ENCODE results near the gene TRPM6.
"Not testable (repeated sequence)": the region's sequence is repeated elsewhere in the genome, so short reads cannot be mapped to it uniquely, and the experiment has no call there.

Gene TRPM6, protein sequence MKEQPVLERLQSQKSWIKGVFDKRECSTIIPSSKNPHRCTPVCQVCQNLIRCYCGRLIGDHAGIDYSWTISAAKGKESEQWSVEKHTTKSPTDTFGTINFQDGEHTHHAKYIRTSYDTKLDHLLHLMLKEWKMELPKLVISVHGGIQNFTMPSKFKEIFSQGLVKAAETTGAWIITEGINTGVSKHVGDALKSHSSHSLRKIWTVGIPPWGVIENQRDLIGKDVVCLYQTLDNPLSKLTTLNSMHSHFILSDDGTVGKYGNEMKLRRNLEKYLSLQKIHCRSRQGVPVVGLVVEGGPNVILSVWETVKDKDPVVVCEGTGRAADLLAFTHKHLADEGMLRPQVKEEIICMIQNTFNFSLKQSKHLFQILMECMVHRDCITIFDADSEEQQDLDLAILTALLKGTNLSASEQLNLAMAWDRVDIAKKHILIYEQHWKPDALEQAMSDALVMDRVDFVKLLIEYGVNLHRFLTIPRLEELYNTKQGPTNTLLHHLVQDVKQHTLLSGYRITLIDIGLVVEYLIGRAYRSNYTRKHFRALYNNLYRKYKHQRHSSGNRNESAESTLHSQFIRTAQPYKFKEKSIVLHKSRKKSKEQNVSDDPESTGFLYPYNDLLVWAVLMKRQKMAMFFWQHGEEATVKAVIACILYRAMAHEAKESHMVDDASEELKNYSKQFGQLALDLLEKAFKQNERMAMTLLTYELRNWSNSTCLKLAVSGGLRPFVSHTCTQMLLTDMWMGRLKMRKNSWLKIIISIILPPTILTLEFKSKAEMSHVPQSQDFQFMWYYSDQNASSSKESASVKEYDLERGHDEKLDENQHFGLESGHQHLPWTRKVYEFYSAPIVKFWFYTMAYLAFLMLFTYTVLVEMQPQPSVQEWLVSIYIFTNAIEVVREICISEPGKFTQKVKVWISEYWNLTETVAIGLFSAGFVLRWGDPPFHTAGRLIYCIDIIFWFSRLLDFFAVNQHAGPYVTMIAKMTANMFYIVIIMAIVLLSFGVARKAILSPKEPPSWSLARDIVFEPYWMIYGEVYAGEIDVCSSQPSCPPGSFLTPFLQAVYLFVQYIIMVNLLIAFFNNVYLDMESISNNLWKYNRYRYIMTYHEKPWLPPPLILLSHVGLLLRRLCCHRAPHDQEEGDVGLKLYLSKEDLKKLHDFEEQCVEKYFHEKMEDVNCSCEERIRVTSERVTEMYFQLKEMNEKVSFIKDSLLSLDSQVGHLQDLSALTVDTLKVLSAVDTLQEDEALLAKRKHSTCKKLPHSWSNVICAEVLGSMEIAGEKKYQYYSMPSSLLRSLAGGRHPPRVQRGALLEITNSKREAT (N-terminal part only)

GRCh38 chr9:74887041-74887980 lies at the start of gene TRPM6:
TSS of gene TRPM6 (minus strand) at chr9:74887921. CDS start at chr9:74887856, 65 bp downstream.
- DNase-seq, result peak; percentile 89

GRCh38 chr9:74935008-74935407 lies 47.3 kb upstream of the TRPM6 start:
- no peak for DNase-seq

DNA sequence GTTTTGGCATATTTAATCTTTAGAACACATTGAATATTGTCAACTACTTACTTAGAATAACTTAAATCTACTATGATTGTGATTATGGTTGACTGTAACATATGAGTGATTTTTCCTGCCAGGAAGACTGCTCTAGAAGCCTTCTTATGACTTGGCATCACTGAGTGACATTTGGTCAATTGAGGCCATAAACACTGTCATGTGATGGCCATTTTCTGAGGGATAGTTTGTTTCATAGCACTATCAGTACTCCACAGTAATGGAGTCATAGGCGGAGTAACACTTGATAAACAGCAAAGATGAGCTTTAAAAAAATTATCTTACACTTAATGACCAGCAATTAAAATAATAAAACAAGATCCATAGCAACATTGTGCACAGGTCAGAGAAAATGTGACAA lies 34.0 kb upstream of the TRPM6 start:
- DNase-seq, result no peak

GRCh38 chr9:74920944-74921626 lies 33.4 kb upstream of the TRPM6 start:
- no peak for DNase-seq

DNA sequence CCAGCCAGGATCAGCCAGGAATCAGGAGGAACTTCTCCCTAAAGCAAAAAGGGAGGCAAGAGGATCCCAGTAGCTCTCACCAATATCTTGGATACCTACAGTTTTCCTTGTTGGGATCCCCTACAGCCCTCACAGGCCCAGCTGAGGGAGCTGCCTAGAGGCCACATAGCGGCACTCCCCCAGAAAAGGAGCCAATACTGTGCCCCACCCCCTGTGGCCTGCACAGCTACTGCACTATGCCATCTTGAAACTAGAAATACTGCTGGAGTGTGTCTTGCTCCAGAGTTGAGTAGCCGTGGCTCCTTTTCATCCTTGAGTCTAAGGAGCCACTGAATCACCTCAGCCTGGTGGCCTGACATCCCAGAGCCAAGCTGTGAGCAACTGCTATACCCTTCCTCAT lies 22.3 kb upstream of the TRPM6 start:
- no peak for DNase-seq

GRCh38 chr9:74908665-74909064 lies 20.9 kb upstream of the TRPM6 start:
- DNase-seq, result no peak

DNA sequence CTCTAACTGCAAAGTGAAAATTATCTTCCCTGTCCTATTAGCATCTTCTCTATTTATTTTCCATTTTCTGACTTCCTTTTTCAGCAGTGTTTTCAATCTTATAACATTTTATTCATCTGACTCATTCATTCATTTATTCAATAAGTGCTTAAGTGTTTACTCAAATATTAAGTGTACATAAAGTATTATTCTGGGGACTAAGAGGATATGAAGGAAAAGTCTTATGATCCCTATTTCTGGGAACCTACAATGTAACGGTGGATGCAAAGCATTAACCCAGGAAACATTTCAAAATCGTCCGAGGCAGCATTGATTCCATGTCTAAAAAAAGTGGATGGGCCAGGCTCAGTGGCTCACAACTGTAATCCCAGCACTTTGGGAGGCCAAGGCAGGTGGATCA lies 19.4 kb upstream of the TRPM6 start:
- no peak for DNase-seq

GRCh38 chr9:74901001-74901400 lies 13.3 kb upstream of the TRPM6 start:
- DNase-seq, result no peak

GRCh38 chr9:74888449-74888848 lies 728 bp upstream of the TRPM6 start:
- DNase-seq, result not testable (repeated sequence)

DNA sequence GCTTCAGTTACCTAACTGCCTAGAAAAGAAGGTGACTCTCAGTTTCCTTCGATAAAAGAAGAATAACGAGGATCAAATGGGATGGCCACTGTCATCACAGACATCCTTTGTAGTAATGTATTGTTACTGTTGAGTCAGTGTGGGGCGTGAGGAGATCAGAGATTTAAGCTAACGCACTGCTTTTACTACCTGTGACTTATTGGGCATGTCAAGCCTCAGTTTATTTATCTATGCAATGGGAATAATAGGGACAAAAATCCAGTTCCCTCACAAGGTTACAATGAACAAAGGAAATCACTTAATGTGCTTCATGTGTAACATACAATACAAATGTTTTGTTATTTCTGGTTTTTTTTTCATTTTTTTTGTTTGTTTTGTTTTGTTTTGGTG lies 255 bp upstream of the TRPM6 start:
- no peak for DNase-seq

DNA sequence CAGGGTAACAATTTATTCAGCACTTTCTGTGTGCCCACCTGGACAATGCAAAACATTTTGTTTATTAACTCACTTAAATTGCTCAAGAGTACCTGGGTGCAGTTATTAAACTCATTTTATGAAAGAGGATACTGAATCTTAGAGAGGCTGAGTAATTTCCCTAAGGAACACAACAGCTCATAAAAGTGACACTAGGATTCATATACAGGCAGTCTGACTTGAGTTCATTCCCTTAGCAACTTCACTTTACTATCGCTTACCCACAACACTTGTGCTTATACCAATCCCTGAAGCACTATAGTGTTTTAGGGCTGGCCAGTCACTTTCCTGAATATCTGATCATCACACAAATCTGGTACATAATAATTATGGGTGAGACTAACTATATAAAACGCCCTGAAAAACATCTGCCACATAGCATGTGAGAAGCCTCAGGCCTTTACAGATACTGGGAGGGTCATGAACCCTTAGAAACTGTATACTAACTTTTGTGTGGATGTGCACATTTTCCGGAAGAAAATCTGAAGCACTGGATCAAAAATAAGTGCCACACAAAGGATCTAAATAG lies 11.3 kb downstream of the TRPM6 start:
- DNase-seq, result no peak

DNA sequence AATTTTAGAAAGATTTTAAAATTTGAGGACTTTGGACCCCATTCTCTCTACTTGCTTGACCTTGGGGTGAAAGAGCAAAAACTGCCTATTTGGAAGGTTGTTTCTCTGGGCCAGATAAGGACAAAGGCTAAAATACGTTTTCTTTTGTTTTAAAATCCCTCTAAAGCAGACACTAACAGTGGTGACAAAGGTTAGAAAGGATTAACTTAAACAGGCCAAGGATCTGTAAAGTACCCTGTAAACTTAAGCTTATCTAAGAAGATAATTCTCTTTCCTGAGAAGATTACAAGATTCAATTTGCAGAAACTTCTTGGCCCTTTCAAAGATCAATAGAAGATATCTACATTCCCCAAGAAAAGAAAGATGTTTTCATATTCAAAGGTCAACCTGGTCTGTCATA lies 12.1 kb downstream of the TRPM6 start:
- no peak for DNase-seq

DNA sequence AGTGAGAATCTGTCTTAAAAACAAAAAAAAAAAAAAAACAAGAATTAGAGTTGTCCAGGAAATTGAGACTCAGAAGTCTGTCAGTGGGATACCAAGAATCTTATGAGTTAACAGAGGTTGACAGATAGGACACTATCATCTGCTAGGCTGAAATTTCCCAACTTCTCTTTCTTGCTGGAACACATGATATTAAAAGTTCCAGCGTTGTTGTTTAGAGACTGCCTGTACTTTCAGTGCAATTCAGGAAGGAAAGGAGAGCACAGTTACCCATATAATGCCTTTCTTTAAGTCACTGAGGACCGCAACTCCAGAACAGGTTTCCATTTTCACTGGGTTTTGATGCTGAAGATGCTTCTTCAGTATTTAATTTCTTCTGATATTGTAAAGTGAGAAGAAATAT lies 13.5 kb downstream of the TRPM6 start:
- DNase-seq, result no peak

GRCh38 chr9:74872619-74873233 lies 15.0 kb downstream of the TRPM6 start:
- DNase-seq, result no peak

DNA sequence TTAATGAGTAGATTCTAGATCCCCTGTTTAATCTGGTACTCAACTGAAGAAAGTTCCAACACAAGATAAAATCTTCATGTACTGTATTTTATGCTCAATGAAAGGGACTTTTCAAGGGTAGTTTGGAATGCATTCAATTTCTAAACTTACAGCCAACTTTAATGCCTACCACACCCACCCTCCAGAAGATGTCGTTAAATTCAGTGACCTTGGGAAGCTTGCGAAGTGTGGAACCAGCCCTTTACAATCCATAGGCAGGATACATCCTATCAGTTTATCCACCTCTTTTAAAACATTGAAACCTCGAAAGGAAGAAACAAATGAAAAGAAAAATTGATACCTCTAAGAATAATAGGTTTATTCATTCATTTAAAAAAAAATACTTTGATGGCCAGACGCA lies 20.2 kb downstream of the TRPM6 start:
- no peak for DNase-seq

DNA sequence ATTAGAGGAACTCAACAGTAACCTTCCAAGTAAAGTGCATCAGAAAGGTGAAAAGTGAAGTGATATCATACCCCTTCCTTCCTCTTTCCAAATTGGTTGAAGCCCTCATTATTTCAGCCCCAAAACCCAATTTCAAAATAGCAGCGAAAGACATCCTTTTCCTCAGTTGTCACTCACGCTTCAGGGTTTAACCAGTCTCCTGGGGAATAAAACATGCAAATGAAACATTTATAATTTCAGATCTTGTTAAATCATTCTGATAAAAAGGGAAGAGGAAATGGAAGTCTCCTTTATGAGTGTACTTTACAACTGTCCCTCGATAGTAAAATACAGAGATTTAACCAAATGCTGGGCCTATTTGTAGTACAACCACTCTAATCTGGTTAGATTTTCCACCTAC lies 22.5 kb downstream of the TRPM6 start:
- no peak for DNase-seq

DNA sequence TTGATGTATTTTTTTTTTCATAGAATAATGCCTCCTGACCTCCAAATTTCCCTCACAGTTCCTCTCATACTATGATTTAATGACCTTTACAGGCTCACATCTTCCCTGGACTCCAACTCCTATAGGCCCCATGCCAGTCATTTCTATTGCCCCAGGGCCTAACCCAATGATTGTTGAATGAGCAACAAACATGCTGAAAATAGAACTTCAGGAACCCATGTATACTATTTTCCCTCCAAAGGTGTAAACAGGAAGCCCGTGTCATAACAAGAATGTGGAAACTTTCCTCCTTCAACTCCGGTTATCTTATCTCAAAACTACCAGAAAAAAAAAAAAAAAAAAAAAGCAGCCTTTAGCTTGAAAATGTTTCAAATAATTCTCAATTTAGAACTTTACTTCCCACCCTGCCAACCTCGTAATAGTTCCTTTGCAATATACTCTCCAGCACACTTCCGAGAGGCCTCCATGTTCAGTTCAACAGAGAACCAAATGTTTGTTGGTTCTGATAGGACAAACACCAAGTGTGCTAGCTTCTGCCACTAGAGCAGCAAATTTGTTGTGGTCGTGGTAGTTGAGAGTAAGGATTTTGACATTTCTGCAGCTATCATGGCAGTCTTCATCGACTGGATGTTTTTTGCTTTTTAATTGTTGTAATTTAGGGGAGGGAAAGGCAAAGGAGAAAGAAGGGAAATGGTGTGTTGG lies 25.8 kb downstream of the TRPM6 start:
- no peak for DNase-seq

GRCh38 chr9:74861071-74861470 lies 26.6 kb downstream of the TRPM6 start:
- no peak for DNase-seq

DNA sequence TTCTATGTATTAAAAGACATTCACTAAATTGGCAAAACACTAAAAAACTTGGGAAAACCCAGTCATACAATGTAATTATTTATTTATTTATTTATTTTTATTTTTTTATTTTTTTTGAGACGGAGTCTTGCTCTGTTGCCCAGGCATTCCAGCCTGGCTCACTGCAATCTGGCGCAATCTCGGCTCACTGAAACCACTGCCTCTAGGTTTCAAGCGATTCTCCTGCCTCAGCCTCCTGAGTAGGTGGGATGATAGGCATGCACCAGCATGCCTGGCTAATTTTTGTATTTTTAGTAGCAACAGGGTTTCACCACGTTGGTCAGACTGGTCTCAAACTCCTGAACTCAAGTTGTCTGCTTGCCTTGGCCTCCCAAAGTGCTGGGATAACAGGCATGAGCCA lies 27.5 kb downstream of the TRPM6 start:
- DNase-seq, result not testable (repeated sequence)

DNA sequence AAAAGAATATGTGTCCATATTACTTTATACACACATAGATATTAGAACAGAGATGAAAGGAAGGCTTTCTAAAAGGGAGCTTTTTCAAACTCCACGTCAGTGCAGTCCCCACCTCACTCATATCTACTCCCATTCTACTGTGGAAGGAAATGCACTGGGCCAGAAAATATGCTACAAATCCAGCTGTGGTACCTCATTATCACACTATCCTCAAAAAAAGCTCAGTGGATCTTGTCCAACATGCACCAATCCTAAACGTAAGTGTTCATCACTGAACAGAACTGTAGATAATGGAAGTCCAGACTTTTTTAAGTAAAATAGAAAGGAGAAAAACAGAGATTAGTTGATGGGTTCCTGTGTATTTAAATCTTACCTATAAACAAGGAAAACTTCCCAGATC lies 27.9 kb downstream of the TRPM6 start:
- no peak for DNase-seq

All from islet precursor cell (in vitro differentiated cells).